HFF-Myc (cell line): ENCODE results near the gene ZNF385D.
"Not testable (repeated sequence)": the region's sequence is repeated elsewhere in the genome, so short reads cannot be mapped to it uniquely, and the experiment has no call there.

Experiments
- DNase-seq: peaks from one replicate; pipeline ENCODE4 v3.0.0-alpha.2; 2011; ENCODE audit warnings: low read depth; ENCODE audit errors: extremely low read depth
- H3K4me3 ChIP-seq: replicated peaks from 2 replicates; pipeline ENCODE4 v1.5.1; 2011; ENCODE audit warnings: low read depth, mild to moderate bottlenecking, control low read depth, low read length
- CTCF ChIP-seq: IDR thresholded peaks from 2 replicates; pipeline ENCODE4 v1.5.1; 2012; ENCODE audit warnings: mild to moderate bottlenecking, low read depth, low read length, control low read depth; ENCODE audit errors: missing control alignments

ZNF385D gene

DNA sequence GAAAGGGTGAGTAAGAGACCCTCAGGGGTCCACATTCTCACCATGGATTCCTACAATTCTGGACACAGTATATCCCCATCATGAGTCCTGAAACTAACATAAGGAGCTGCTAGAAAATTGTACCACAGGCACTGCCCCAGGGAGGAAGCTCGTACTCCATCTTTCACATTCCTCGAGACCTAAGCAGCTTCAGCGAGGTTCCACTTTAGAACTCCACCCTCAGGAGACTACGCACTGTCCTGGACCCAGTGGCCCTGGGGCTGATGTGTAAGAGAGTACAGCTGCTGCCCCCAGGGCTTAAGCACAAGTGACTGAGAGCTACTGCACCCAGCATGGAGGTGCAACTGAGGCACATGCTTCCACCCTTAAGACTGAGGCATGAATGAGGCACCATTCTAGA is 352.5 kb downstream of the ZNF385D start:
- TF ChIP-seq CTCF: no peak
- no peak for DNase-seq

DNA sequence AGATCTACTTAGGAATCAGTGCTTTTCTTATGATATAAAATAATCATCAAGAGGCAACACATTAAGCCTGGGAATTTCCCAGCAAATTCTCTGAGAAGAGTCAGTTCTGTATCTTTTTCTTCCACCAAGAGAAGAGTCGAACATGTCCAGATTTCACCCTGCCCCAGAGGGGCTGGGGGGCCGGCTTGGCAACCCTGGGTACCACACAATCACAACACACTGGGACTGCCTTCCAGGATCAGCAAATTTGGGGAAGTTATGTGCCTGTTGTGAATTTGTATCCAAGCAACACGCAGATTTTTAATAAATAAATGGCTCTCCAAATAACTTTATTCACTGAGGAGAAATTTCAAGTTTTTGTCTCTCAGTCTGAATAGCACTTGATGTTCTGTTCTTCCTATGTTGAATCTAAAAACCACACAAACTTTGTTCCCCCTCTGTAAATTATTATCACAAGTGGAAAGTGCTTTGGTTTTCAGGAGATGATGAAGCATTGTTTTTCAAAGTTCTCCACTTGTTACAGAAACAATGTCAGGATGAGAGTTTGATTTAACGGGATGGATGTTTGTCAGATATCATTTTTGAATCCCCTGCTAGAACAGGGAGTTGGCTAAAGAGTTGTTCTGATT is 357.2 kb downstream of the ZNF385D start:
- DNase-seq: no peak
- no peak for TF ChIP-seq CTCF
- H3K4me3 ChIP-seq: no peak overlapping the region

More for the DNA sequence above, 352.5 kb downstream of the ZNF385D start:
- H3K4me3 ChIP-seq: no peak overlapping the region

- no peak for DNase-seq
- TF ChIP-seq CTCF: no peak
- H3K4me3 ChIP-seq: no peak overlapping the region
Observed at GRCh38 chr3:21392526-21392925, 358.5 kb downstream of the ZNF385D start.

DNA sequence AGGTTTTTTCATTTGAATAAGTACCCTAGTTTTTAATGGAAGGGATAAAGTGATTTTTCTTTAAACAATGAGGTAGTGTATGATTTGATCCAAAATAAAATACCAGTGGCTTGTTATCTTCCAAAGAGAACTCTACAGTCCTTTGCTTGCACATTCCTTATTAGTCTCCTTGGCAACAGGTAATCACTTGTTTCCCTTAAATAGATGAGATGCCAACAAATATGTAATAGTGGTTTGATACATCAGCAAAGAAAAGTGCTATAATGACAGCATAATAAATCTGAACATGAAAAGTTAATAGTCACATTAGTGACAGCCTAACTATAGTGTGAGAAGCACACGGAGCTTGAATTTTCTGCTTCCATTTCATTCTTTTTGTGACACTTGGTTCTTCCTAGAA is 360.2 kb downstream of the ZNF385D start:
- H3K4me3 ChIP-seq: no peak overlapping the region
- no peak for TF ChIP-seq CTCF
- no peak for DNase-seq

GRCh38 chr3:21390136-21390535 is 360.9 kb downstream of the ZNF385D start:
- TF ChIP-seq CTCF: no peak

GRCh38 chr3:21387142-21387826 is 363.7 kb downstream of the ZNF385D start:
- not testable (repeated sequence) for H3K4me3 ChIP-seq, DNase-seq

More at GRCh38 chr3:21390136-21390535, 360.9 kb downstream of the ZNF385D start:
- no peak overlapping the region for H3K4me3 ChIP-seq
- DNase-seq: peak; percentile 11

- not testable (repeated sequence) for DNase-seq, H3K4me3 ChIP-seq
Observed at GRCh38 chr3:21378036-21378435, 373.0 kb downstream of the ZNF385D start.

DNA sequence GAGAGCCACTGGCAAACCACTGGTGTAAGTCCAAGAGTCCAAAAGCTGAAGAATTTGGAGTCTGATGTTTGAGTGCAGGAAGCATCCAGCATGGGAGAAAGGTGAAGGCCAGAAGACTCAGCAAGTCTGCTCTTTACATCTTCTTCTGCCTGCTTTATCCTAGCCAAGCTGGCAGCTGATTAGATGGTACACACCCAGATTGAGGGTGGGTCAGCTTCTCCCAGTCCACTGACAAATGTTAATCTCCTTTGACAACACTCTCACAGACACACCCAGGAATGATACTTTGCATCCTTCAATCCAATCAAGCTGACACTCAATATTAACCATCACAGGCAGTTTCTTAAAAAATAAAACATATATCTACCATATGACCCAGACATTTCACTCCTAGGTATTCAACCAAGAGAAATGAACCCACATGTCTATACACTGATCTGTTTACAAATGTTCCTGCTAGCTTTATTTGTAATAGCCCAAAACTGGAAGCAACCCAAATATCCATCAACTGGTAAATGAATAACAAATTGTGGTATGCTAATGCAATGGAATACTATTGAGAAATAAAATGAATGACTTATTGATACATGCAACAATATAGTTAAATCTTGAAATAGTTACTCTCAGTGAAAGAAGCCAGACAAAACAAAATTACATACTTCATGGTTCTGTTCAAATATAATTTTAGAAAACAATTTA is 373.8 kb downstream of the ZNF385D start:
- DNase-seq: no peak
- TF ChIP-seq CTCF: no peak
- H3K4me3 ChIP-seq: no peak overlapping the region
